Progenitor cell of endocrine pancreas (in vitro differentiated cells): ENCODE results near the gene RCL1. TPM values are rescaled to one million over a fixed set of nuclear protein-coding genes. Genes with fewer than 3 reads are reported as not detected.
"Not testable (repeated sequence)": the region's sequence is repeated elsewhere in the genome, so short reads cannot be mapped to it uniquely, and the experiment has no call there.

Experiments used
- DNase-seq: peaks from one replicate; pipeline ENCODE4 v3.0.0; 2021; ENCODE audit warnings: low spot score; ENCODE audit not compliant: unreplicated experiment
- H3K27ac Mint-ChIP-seq: 2 replicates; pipeline ENCODE4 v1.8.0; 2021; ENCODE audit warnings: mild to moderate bottlenecking, moderate library complexity, mixed read lengths
- H3K27me3 Mint-ChIP-seq: 2 replicates; pipeline ENCODE4 v1.8.0; 2021; ENCODE audit warnings: mixed read lengths
- H3K36me3 Mint-ChIP-seq: 2 replicates; pipeline ENCODE4 v1.8.0; 2022; ENCODE audit warnings: mixed read lengths; ENCODE audit not compliant: insufficient read depth
- H3K4me1 Mint-ChIP-seq: 2 replicates; pipeline ENCODE4 v1.8.0; 2021; ENCODE audit warnings: low read depth, mixed read lengths
- H3K4me3 Mint-ChIP-seq: 2 replicates; pipeline ENCODE4 v1.8.0; 2021; ENCODE audit warnings: low read depth, mild to moderate bottlenecking, moderate library complexity, mixed read lengths
- H3K9me3 Mint-ChIP-seq: 2 replicates; pipeline ENCODE4 v1.8.0; 2021; ENCODE audit warnings: low read depth, mixed read lengths
- CTCF ChIP-seq: fragments of 200-600 bp; sonication (generic); IDR thresholded peaks from one replicate; pipeline ENCODE4 v1.5.0; 2021; ENCODE audit warnings: antibody characterized with exemption, mild to moderate bottlenecking; ENCODE audit not compliant: unreplicated experiment
- total RNA-seq: library from RNA; stranded (reverse); gene quantifications from 2 replicates; pipeline ENCODE4 v1.2.1, GENCODE V29; 2021

The RCL1 gene
- total RNA-seq, 1 donor from 2014 or later = 18.2 TPM

- Mint-ChIP-seq H3K9me3 (no peaks in the 10 kb centered on the region), H3K4me1 (no peaks in the 10 kb centered on the region), H3K4me3 (no peak overlapping the region), H3K36me3 (no peaks in the 10 kb centered on the region), H3K27ac (no peak overlapping the region), H3K27me3 (no peaks in the 10 kb centered on the region)
- TF ChIP-seq CTCF = peak; percentile 69
- DNase-seq = no peak
Observed at GRCh38 chr9:4750023-4750673, 42.6 kb upstream of the RCL1 start.

GRCh38 chr9:4754530-4754929, 38.2 kb upstream of the RCL1 start:
- H3K4me3 Mint-ChIP-seq, H3K9me3 Mint-ChIP-seq, H3K27ac Mint-ChIP-seq, H3K27me3 Mint-ChIP-seq, DNase-seq, H3K36me3 Mint-ChIP-seq: not testable (repeated sequence)
- peaks cover 14% of the 10 kb centered on the region for H3K4me1 Mint-ChIP-seq

GRCh38 chr9:4755026-4755609, 37.6 kb upstream of the RCL1 start:
- H3K27me3 Mint-ChIP-seq = no peaks in the 10 kb centered on the region
- H3K36me3 Mint-ChIP-seq = no peaks in the 10 kb centered on the region
- H3K4me3 Mint-ChIP-seq = no peak overlapping the region
- TF ChIP-seq CTCF = no peak
- no peaks in the 10 kb centered on the region for H3K9me3 Mint-ChIP-seq
- no peak overlapping the region for H3K27ac Mint-ChIP-seq
- DNase-seq = no peak
- peaks cover 14% of the 10 kb centered on the region for H3K4me1 Mint-ChIP-seq

- H3K4me3 Mint-ChIP-seq = no peak overlapping the region
- no peak overlapping the region for H3K27ac Mint-ChIP-seq
- H3K4me1 Mint-ChIP-seq = peaks cover 14% of the 10 kb centered on the region
- no peaks in the 10 kb centered on the region for H3K36me3 Mint-ChIP-seq
- no peak for TF ChIP-seq CTCF
- no peaks in the 10 kb centered on the region for H3K9me3 Mint-ChIP-seq
- no peak for DNase-seq
- H3K27me3 Mint-ChIP-seq = peaks cover 2% of the 10 kb centered on the region
Observed at GRCh38 chr9:4756420-4756819, 36.3 kb upstream of the RCL1 start.

GRCh38 chr9:4760122-4760521, 32.6 kb upstream of the RCL1 start:
- H3K4me3 Mint-ChIP-seq = no peak overlapping the region
- no peaks in the 10 kb centered on the region for H3K9me3 Mint-ChIP-seq
- peaks cover 18% of the 10 kb centered on the region for H3K4me1 Mint-ChIP-seq
- no peaks in the 10 kb centered on the region for H3K36me3 Mint-ChIP-seq
- DNase-seq = no peak
- H3K27me3 Mint-ChIP-seq = peaks cover 4% of the 10 kb centered on the region
- TF ChIP-seq CTCF = no peak
- no peak overlapping the region for H3K27ac Mint-ChIP-seq
